ENCODE data around the gene SLC23A3. TPM values are rescaled to one million over a fixed set of nuclear protein-coding genes. Genes with fewer than 3 reads are reported as not detected.

SLC23A3 gene
- total and polyA plus RNA-seq, 9 of the 15 experiments (the other 6 are each of a cell fraction or from before 2014, with no cell fraction given) = 0.06 to 0.64 (median 0.16) TPM

GRCh38 chr2:219218732-219219701 lies 49.2 kb upstream of the SLC23A3 start, which contains the start of gene ABCB6 (continued):
- TF ChIP-seq REST (IDR thresholded peaks at IDR 0.05; ENCODE audit: borderline replicate concordance) = peak; percentile 54
- no peak; the same call in 1 of the 2 replicates for TF ChIP-seq REST (CRISPR knock-in tag; IDR thresholded peaks at IDR 0.05; ENCODE audit: low read depth)
- TF ChIP-seq NCOA6 (IDR thresholded peaks at IDR 0.05) = no peak
- TF ChIP-seq EWSR1 (IDR thresholded peaks at IDR 0.05; ENCODE audit: borderline replicate concordance, low read depth, partially characterized antibody) = no peak
- TF ChIP-seq KDM4B (IDR thresholded peaks at IDR 0.05; ENCODE audit: borderline replicate concordance in 2 of 2, low read depth in 1 of 2) = 0 out of 4 replicates have a peak, but pooled peaks of 1 of the 2 experiments have one; percentile 24
- no peak for TF ChIP-seq TEAD2 (tag; IDR thresholded peaks at IDR 0.05)
- no peak for TF ChIP-seq ZNF41 (CRISPR knock-in tag; conservative IDR thresholded peaks at IDR 0.05)
- TF ChIP-seq, protein P1, sequence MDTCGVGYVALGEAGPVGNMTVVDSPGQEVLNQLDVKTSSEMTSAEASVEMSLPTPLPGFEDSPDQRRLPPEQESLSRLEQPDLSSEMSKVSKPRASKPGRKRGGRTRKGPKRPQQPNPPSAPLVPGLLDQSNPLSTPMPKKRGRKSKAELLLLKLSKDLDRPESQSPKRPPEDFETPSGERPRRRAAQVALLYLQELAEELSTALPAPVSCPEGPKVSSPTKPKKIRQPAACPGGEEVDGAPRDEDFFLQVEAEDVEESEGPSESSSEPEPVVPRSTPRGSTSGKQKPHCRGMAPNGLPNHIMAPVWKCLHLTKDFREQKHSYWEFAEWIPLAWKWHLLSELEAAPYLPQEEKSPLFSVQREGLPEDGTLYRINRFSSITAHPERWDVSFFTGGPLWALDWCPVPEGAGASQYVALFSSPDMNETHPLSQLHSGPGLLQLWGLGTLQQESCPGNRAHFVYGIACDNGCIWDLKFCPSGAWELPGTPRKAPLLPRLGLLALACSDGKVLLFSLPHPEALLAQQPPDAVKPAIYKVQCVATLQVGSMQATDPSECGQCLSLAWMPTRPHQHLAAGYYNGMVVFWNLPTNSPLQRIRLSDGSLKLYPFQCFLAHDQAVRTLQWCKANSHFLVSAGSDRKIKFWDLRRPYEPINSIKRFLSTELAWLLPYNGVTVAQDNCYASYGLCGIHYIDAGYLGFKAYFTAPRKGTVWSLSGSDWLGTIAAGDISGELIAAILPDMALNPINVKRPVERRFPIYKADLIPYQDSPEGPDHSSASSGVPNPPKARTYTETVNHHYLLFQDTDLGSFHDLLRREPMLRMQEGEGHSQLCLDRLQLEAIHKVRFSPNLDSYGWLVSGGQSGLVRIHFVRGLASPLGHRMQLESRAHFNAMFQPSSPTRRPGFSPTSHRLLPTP (IDR thresholded peaks at IDR 0.05; ENCODE audit: borderline replicate concordance, extremely low read depth, insufficient read length) = no peak
- peak; percentile 42; the same call in 1 of the 2 replicates for TF ChIP-seq LCOR (CRISPR knock-in tag; IDR thresholded peaks at IDR 0.05)
- peak; percentile 13 for TF ChIP-seq ZNF592 (IDR thresholded peaks at IDR 0.05)
